GM08714 (cell line): ENCODE measurements around the gene ALPI.

Experiments used
- H3K4me3 ChIP-seq: fragments of 200-500 bp; sonication (Bioruptor generic); 2 replicates; pipeline ENCODE4 v1.5.1; 2014; ENCODE audit warnings: mild to moderate bottlenecking, low read length, inconsistent platforms
- ZNF274 ChIP-seq: IDR thresholded peaks from 2 replicates; pipeline ENCODE4 v1.6.1; 2012; ENCODE audit warnings: mild to moderate bottlenecking, low read depth, low read length

ALPI gene

GRCh38 chr2:232480201-232481190, 24.5 kb downstream of the ALPI start:
- TF ChIP-seq ZNF274: no peak
- no peak overlapping the region for H3K4me3 ChIP-seq

DNA sequence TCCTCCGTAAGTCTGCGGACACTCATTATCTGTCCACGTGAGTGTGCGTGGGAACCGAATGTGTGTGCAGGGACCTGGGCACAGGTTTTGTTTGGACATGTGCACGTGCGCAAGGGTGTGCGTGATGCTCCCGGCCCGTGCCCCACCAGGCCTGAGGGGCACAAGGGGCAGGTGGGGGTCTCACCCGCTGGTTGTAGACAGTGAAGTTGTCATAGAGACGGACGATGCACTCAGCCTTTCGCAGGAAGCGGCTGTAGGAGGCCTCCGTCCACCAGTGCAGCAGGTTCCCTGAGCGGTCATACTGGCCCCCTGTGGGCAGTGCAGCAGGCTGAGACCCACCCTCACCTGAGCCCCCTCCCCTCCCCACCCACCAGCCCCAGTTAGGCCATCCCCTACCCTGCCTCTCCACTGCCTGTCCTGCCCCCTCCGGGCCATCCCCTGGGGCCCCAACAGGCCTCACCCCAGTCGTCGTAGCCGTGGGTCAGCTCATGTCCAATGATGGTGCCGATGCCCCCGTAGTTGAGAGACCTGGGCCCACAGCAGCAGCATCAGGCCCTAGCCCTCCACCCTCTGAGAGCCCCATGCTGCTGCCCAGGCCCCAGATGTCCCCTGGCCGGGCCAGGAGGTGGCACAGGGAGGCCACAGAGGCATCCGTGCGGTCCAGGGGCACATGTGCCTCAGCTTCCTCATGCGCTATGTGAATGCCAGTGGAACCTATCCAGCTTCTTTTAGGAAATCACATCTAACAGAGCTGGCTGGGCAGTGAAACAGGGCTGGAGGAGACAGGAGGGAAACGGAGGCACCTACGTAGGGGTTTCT, 25.6 kb downstream of the ALPI start:
- H3K4me3 ChIP-seq: no peak overlapping the region
- no peak for TF ChIP-seq ZNF274

GRCh38 chr2:232482301-232483238, 26.6 kb downstream of the ALPI start:
- no peak overlapping the region for H3K4me3 ChIP-seq
- no peak for TF ChIP-seq ZNF274

DNA sequence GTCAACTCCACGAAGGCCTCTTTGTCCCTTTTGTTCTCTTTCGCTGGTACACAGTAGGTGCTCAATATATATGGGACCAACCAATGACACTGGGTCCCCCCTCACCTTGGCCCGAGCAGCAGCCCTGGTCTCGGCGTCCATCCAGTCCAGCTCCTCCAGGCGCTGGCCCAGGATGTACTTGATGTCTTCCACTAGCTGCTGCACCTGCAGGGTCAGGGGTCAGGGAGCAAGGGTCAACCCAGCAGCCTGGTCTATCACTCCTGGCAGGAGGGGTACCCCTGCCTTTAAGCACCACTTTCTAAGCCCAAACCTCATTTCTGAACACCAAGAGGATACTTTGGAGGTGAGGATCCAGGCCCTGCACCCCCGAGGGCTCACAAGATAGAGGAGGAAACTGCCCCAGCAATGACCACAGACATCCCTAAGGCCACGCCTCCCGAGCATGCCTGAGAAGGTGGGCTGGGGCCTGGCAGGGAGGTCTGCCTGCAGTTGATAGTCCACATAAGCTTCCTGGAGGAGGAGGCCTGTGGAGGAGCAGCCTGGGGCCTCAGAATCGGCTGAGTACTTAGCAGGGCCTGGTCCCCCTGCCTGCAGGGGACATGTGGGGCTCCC, 27.5 kb downstream of the ALPI start:
- TF ChIP-seq ZNF274: no peak
- H3K4me3 ChIP-seq: no peak overlapping the region

DNA sequence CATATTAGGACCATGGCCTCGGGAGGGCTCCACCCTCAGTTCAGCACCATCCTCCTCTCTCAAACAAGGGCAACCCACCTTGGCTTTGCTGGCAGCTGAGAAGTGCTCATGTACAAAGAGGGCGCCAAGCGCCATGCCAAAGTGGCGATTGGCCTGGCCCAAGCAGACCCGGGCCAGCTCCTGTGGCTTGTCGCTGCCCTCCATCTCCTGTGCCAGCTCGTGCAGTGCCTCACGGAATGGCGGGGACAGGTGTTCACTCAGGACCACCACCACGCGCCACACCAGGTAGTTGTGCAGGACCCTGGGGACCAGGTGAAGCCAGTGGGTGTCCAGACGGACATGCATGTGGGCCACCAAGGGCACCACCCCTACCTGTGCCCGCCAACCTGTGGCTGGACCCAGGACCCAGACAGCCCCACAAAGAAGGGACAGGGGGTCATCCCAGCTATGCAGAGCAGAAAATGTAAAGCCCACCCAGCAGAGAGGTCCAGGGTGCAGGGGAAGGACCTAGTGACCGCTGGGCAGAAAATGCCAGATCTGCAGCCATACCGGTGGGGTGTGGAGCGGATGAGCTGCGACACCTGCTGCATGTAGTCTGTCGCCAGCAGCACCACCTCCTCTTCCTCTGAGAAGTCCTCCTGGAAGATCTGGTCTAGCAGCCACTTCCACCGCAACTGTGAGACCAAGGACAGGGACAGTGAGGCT, 28.1 kb downstream of the ALPI start:
- H3K4me3 ChIP-seq: no peak overlapping the region
- no peak for TF ChIP-seq ZNF274

GRCh38 chr2:232484628-232485347, 28.8 kb downstream of the ALPI start:
- no peak overlapping the region for H3K4me3 ChIP-seq
- TF ChIP-seq ZNF274: no peak

- no peak overlapping the region for H3K4me3 ChIP-seq
- TF ChIP-seq ZNF274: no peak
Observed at GRCh38 chr2:232485348-232485756, 29.4 kb downstream of the ALPI start.

DNA sequence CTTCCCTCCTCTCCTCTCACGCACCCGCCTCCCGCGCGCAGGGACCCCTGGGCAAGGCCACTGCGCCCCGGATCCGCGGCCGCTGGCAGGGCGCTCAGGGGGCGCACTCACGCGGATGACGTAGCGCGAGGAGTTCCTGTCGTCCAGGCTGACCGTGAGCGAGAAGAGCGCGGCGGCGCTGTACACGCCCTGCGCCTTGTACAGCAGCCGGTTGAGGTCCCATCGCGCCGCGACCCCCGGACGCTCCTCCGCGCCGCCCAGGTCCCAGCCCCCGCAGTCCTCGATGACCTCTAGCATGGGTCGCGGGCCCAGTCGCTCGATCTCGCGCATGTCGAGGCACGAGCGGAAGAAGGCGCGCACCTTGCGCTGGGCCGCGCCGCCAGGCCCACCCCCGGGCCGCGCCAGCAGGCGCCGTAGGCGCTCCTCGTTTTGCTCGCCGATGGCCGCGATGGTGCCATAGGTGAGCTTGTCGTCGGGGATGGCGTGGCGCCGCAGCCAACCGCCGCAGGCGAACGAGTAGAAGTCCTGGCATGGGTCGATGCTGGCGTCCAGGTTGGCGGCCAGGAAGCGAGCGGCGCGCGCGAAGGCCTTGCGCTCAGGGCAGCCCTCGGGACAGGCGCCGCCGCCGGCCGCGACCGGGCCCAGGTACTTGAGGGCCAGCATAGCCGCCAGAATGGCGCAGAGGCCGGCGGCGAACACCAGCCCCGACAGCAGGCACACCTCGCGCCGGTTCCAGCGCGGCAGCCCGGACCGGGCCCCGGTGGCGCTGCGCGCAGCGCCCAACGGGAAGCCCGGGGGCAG, 30.0 kb downstream of the ALPI start:
- H3K4me3 ChIP-seq: no peak overlapping the region
- no peak for TF ChIP-seq ZNF274

DNA sequence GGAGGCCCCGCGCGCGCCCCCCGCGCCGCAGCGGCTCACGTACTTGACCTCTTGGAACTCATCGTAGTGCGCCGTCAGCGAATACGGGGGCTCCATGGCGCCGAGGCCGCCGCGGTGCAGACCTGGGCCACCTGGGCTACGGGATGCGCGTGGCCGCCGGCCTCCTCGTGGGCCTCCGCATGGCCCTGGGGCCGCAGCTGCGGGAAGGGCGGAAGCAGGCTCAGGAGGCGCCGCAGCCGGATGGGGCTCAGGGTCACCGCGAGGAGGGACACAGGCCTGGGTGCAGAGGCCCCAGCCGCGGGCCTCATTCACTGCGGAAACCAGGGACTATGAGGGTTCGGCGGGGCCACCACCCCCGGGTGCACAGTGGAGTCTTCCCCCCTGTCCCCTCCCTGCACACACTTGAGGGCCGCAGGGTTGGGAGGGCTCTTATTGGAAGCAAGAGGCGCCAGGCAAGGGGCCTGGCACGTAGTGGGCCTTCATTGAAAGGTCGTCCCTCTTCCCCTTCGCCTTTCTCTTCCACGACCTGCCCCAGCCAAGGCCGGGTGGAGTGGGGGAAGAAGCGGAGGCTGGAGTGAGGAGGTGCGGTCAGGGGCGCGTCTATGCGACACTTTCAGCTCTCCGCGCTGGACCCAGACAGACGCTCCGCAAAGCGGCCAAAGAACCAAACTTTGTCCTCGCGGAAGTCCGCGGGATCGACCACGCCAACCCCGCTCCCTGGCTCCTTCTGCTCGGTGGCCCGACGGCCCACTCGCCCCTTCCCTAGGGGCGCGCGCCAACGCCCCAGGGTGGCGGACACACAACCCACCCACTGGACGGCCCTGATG, 30.8 kb downstream of the ALPI start:
- TF ChIP-seq ZNF274: no peak
- no peak overlapping the region for H3K4me3 ChIP-seq

DNA sequence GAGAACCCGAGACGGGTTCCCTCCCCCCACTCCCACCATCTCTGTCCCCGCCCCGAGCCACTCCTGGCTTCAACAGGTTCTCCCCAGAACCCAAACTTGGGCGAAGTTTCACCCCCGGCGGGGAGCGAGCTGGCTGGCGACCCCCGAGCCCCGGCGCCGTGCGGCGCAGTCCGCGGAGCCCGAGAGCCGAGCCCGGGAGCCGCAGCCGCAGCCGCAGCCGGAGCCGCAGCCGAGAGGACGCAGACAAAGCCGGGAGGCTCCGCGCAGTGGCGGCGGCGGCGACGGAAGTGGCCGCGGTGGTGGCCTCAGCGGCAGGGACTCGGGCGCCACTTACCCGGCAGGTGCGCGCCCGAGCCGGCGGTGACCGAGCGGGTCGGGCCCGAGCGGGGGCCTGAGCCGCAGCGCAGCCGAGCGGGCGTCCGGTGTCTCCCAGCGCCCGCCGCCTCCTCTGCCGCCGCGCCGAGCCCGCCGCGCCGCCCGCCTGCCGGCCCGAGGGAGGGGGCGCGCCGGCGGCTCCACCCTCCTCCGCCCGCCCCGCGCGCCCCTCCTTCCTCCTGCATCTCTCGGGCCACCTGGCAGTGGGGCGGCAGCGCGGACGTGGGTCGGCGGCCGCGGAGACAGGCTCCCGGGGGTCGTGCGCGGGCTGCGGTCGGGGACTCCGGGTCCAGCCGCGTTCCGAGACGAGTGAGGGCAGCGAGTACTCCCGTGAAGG, 31.6 kb downstream of the ALPI start, which contains the start of gene ECEL1:
Gene ECEL1, minus strand, starts transcription at position 450 of the 712 bp plus-strand sequence. CDS start 1,181 bp downstream, outside the sequence.
- no peak for TF ChIP-seq ZNF274
- no peak within 1 kb of the TSS for H3K4me3 ChIP-seq
